ENCODE measurements around the gene RALA. TPM values are rescaled to one million over a fixed set of nuclear protein-coding genes. Genes with fewer than 3 reads are reported as not detected.

RALA gene
- total and polyA plus RNA-seq, 2 of the 13 experiments (the other 11 are each of a cell fraction or from before 2014, with no cell fraction given): 11.8 to 19.5 TPM

GRCh38 chr7:39656415-39656814, 33.0 kb downstream of the RALA start:
- TF ChIP-seq, protein P1, sequence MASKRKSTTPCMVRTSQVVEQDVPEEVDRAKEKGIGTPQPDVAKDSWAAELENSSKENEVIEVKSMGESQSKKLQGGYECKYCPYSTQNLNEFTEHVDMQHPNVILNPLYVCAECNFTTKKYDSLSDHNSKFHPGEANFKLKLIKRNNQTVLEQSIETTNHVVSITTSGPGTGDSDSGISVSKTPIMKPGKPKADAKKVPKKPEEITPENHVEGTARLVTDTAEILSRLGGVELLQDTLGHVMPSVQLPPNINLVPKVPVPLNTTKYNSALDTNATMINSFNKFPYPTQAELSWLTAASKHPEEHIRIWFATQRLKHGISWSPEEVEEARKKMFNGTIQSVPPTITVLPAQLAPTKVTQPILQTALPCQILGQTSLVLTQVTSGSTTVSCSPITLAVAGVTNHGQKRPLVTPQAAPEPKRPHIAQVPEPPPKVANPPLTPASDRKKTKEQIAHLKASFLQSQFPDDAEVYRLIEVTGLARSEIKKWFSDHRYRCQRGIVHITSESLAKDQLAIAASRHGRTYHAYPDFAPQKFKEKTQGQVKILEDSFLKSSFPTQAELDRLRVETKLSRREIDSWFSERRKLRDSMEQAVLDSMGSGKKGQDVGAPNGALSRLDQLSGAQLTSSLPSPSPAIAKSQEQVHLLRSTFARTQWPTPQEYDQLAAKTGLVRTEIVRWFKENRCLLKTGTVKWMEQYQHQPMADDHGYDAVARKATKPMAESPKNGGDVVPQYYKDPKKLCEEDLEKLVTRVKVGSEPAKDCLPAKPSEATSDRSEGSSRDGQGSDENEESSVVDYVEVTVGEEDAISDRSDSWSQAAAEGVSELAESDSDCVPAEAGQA (IDR thresholded peaks at IDR 0.05; ENCODE audit: low read depth): no peak
- TF ChIP-seq, protein P1 (CRISPR knock-in tag; IDR thresholded peaks at IDR 0.05; ENCODE audit: borderline replicate concordance): no peak
- TF ChIP-seq, protein P2, sequence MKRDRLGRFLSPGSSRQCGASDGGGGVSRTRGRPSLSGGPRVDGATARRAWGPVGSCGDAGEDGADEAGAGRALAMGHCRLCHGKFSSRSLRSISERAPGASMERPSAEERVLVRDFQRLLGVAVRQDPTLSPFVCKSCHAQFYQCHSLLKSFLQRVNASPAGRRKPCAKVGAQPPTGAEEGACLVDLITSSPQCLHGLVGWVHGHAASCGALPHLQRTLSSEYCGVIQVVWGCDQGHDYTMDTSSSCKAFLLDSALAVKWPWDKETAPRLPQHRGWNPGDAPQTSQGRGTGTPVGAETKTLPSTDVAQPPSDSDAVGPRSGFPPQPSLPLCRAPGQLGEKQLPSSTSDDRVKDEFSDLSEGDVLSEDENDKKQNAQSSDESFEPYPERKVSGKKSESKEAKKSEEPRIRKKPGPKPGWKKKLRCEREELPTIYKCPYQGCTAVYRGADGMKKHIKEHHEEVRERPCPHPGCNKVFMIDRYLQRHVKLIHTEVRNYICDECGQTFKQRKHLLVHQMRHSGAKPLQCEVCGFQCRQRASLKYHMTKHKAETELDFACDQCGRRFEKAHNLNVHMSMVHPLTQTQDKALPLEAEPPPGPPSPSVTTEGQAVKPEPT (CRISPR knock-in tag; IDR thresholded peaks at IDR 0.05; ENCODE audit: low read depth): no peak
- TF ChIP-seq PBX3 (CRISPR knock-in tag; IDR thresholded peaks at IDR 0.05; ENCODE audit: borderline replicate concordance): no peak
- Histone ChIP-seq H3K4me2 (ENCODE audit: low read depth, low read length) (no peak overlapping the region), H3K4me1 (ENCODE audit: insufficient read depth, low read length) (no peaks in the 10 kb centered on the region), H3K27ac (ENCODE audit: extremely low read length, insufficient read depth, low read length) (no peak overlapping the region), H3K36me3 (replicated peaks in 1 of 2; ENCODE audit: control insufficient read depth in 1 of 2, insufficient read depth in 2 of 2, low read length in 2 of 2) (peaks cover 0 to 7% of the 10 kb centered on the region in 2 experiments; a peak in 1 of 5 replicates), H3K9me3 (ENCODE audit: low read length) (peaks cover 16% of the 10 kb centered on the region), H2AFZ (ENCODE audit: low read length) (no peak overlapping the region), H3K27me3 (ENCODE audit: control insufficient read depth in 1 of 2, insufficient read depth in 2 of 2, low read length in 2 of 2) (no peaks in the 10 kb centered on the region), H3K9ac (ENCODE audit: insufficient read depth, low read depth, low read length) (no peak overlapping the region), H3K79me2 (ENCODE audit: insufficient read depth, low read length) (peaks cover 41% of the 10 kb centered on the region), H3K4me3 (replicated peaks in 1 of 3; ENCODE audit: insufficient read depth in 1 of 3, low read depth in 2 of 3, low read length in 3 of 3) (no peak overlapping the region), H4K20me1 (ENCODE audit: insufficient read depth, low read length) (0 out of 2 replicates have a peak, but pooled peaks cover 2% of the 10 kb centered on the region)
- intact Hi-C loops (cut with micrococcal nuclease; ENCODE audit: unreplicated experiment) (no loop called here), in situ Hi-C loops (cut with HindIII; ENCODE audit: extremely low pct_ligation_motif_present, low pct_unique_long_range_greater_than_20kb) (no loop called here)
- no peak for DNase-seq (ENCODE audit: low spot score)
- WGBS (ENCODE audit: low lambda C conversion rate): 100% methylated on average over 1 of the region's 1 CpG
- FAIRE-seq: no peak
- ChIA-PET POLR2A (no interaction called here), CTCF (ENCODE audit: low intra/inter-chr PET ratio, low total read pairs) (no interaction called here)
- BruUV-seq (replicated peaks): no TSS peak
- no peak for ATAC-seq
